K562 (cell line): ENCODE measurements around the gene FASTK. TPM values are rescaled to one million over a fixed set of nuclear protein-coding genes. Genes with fewer than 3 reads are reported as not detected.
A peak's percentile ranks its signal among the peaks of the same experiment; 100 is the strongest.

Experiments
- BRF1 ChIP-seq: IDR thresholded peaks from 3 replicates; pipeline ENCODE4 v1.6.1; 2011; ENCODE audit warnings: borderline replicate concordance, mild to moderate bottlenecking; ENCODE audit not compliant: insufficient read length; ENCODE audit errors: extremely low read depth
- HOXB6 ChIP-seq: fragments of 250-450 bp; sonication (Bioruptor Pico); IDR thresholded peaks from 2 replicates; pipeline ENCODE4 v1.5.1; 2022; ENCODE audit warnings: mild to moderate bottlenecking, borderline replicate concordance
- KAT8 ChIP-seq: fragments of 450-650 bp; IDR thresholded peaks from 2 replicates; pipeline ENCODE4 v1.6.1; 2016; ENCODE audit warnings: low read depth, mild to moderate bottlenecking
- KDM5B ChIP-seq: fragments of 200-600 bp; sonication (generic); IDR thresholded peaks from 2 replicates; pipeline ENCODE4 v1.6.1; 2012; ENCODE audit warnings: low read depth, mild to moderate bottlenecking, moderate library complexity, low read length, control low read depth, inconsistent platforms; ENCODE audit not compliant: insufficient replicate concordance
- PCBP1 ChIP-seq: fragments of 200-400 bp; formaldehyde crosslinking; IDR thresholded peaks from 2 replicates; pipeline ENCODE4 v1.6.1; 2018; ENCODE audit warnings: mild to moderate bottlenecking, low read depth, low read length; ENCODE audit not compliant: poor library complexity, severe bottlenecking
- PPARD ChIP-seq: fragments of 250-450 bp; sonication (Bioruptor Pico); IDR thresholded peaks from 2 replicates; pipeline ENCODE4 v1.8.0; 2022; ENCODE audit warnings: inconsistent platforms, mild to moderate bottlenecking, moderate library complexity
- RBM25 ChIP-seq: fragments of 200-400 bp; formaldehyde crosslinking; IDR thresholded peaks from 2 replicates; pipeline ENCODE4 v1.6.1; 2018; ENCODE audit warnings: low read length, low read depth, moderate library complexity; ENCODE audit not compliant: severe bottlenecking
- RFX1 ChIP-seq: fragments of 450-650 bp; IDR thresholded peaks from 2 replicates; pipeline ENCODE4 v1.6.1; 2016; ENCODE audit warnings: mild to moderate bottlenecking, moderate library complexity
- STAT5B ChIP-seq: fragments of 250-450 bp; sonication (Bioruptor Pico); IDR thresholded peaks from 2 replicates; pipeline ENCODE4 v1.8.0; 2021; ENCODE audit warnings: mild to moderate bottlenecking, inconsistent platforms
- XRCC3 ChIP-seq: fragments of 450-650 bp; IDR thresholded peaks from 2 replicates; pipeline ENCODE4 v1.6.1; 2017; ENCODE audit warnings: mild to moderate bottlenecking, moderate library complexity
- ZKSCAN1 ChIP-seq: fragments of 150-350 bp; IDR thresholded peaks from 2 replicates; pipeline ENCODE4 v1.6.1; 2016; ENCODE audit warnings: low read depth, low read length
- ZNF282 ChIP-seq: sonication (generic); formaldehyde crosslinking; IDR thresholded peaks from 2 replicates; pipeline ENCODE4 v1.8.1; 2023; ENCODE audit warnings: missing genetic modification reagents
- ZNF316 ChIP-seq: fragments of 450-650 bp; IDR thresholded peaks from 2 replicates; pipeline ENCODE4 v1.6.1; 2016
- ZNF444 ChIP-seq: fragments of 250-450 bp; sonication (Bioruptor Pico); IDR thresholded peaks from 2 replicates; pipeline ENCODE4 v1.4.0; 2020; ENCODE audit warnings: mild to moderate bottlenecking, moderate library complexity
- ZNF561 ChIP-seq: fragments of 450-650 bp; formaldehyde crosslinking; conservative IDR thresholded peaks from 2 replicates; pipeline ENCODE4 v1.4.0; 2020; ENCODE audit warnings: mild to moderate bottlenecking, moderate library complexity
- polyA plus RNA-seq, 8 experiments: library from polyadenylated mRNA; depleted of rRNA in 4 of 8; stranded (reverse) in 5 of 8; unstranded in 3 of 8; fragments of >200 nt; fragmentation: Nextera tagmentation in 2 of 8; fragmentation: Illumina TruSeq in 1 of 8; extraction: Ambion mirVana in 2 of 8; extraction: Trizol in 1 of 8; gene quantifications; 2 replicates each; pipeline versions ENCODE4 v1.2.1 to v1.2.3, GENCODE V29; 2011 to 2014; ENCODE audit warnings: inconsistent platforms in 1 of 8, missing spikeins in 1 of 8
- total RNA-seq, 7 experiments: library from RNA; depleted of rRNA in 6 of 7; stranded (reverse); fragments of >200 nt in 6 of 7; fragmentation: Illumina TruSeq in 2 of 7; extraction: Trizol in 2 of 7; gene quantifications; 2 replicates each; pipeline versions ENCODE4 v1.2.1 to v1.2.3, GENCODE V29; 2011 to 2021; ENCODE audit warnings: low replicate concordance in 1 of 7
- TF ChIP-seq, protein P1 (sequence below): sonication (generic); formaldehyde crosslinking; IDR thresholded peaks from 2 replicates; pipeline ENCODE4 v1.8.0; 2023; ENCODE audit warnings: mild to moderate bottlenecking, missing genetic modification reagents
- TF ChIP-seq, protein P2 (sequence below), 2 experiments: fragments of 200-800 bp in 1 of 2; sonication (Bioruptor generic) in 1 of 2; sonication (generic) in 1 of 2; formaldehyde crosslinking in 1 of 2; IDR thresholded peaks in 1 of 2; conservative IDR thresholded peaks in 1 of 2; 2 replicates each; pipeline versions ENCODE4 v1.5.0 to v1.6.1; 2016 to 2020; ENCODE audit warnings: missing compliant biosample characterization in 1 of 2, missing genetic modification characterization in 1 of 2, missing genetic modification reagents in 1 of 2
- TF ChIP-seq, protein P3 (sequence below): IDR thresholded peaks from 2 replicates; pipeline ENCODE4 v1.6.1; 2012; ENCODE audit warnings: low read depth, low read length, improper control_type of control experiment, borderline replicate concordance
- TF ChIP-seq, protein P4 (sequence below): fragments of 250-450 bp; sonication (Bioruptor Pico); IDR thresholded peaks from 2 replicates; pipeline ENCODE4 v1.5.1; 2021; ENCODE audit warnings: mild to moderate bottlenecking
- TF ChIP-seq, protein P5 (sequence below), 3 experiments: fragments of 200-800 bp in 1 of 3; sonication (Bioruptor generic) in 1 of 3; sonication (generic) in 1 of 3; formaldehyde crosslinking in 1 of 3; IDR thresholded peaks; 2 replicates each; pipeline versions ENCODE4 v1.6.1 to v1.8.0; 2016 to 2022; ENCODE audit warnings: mild to moderate bottlenecking in 2 of 3, missing compliant biosample characterization in 2 of 3, missing genetic modification characterization in 2 of 3, missing genetic modification reagents in 1 of 3

The FASTK gene
- total and polyA plus RNA-seq, 9 of the 15 experiments (the other 6 are each of a cell fraction or from before 2014, with no cell fraction given), result 0.51 to 150 (median 48.2) TPM

DNA sequence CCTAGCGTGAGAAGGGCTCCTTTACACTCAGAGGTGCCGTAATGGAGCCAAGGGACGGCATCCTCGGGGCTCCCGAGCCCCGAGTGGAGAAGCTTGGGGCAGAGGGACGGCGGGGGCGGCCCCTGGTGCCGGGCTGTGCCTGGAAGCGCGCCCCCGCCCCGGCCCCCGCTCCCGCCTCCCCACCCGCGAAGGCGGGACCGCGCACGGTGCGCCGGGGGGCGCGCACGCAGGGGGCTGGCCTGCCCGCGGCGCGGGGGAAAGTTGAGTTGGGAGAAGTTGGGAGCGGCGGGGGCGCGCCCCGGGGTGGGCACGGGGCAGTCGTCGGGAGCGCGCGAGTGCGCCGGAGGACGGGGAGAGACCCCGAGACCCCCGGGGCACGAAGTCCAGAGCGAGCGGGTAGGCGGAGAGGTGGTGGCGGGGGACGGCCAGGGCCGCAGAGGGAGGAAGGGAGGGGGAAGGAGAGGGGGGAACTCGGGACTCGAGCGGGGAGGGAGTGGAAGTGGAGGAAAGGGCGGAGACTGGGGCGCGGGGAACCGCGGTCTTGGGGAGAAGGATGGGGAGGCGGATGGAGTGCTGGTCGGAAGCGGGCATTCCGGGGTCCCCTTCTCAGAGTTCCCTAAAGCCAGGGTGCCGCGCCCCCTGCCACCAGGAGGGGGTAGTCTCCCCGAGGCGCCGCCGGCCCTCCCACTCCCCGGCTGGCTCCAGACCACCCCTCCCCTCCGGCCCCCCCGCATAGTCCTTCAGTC lies 21.1 kb downstream of the FASTK start, which contains the start of gene SLC4A2 (continued):
- TF ChIP-seq, protein P1, sequence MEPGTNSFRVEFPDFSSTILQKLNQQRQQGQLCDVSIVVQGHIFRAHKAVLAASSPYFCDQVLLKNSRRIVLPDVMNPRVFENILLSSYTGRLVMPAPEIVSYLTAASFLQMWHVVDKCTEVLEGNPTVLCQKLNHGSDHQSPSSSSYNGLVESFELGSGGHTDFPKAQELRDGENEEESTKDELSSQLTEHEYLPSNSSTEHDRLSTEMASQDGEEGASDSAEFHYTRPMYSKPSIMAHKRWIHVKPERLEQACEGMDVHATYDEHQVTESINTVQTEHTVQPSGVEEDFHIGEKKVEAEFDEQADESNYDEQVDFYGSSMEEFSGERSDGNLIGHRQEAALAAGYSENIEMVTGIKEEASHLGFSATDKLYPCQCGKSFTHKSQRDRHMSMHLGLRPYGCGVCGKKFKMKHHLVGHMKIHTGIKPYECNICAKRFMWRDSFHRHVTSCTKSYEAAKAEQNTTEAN (CRISPR knock-in tag), result no peak
- TF ChIP-seq, protein P2, sequence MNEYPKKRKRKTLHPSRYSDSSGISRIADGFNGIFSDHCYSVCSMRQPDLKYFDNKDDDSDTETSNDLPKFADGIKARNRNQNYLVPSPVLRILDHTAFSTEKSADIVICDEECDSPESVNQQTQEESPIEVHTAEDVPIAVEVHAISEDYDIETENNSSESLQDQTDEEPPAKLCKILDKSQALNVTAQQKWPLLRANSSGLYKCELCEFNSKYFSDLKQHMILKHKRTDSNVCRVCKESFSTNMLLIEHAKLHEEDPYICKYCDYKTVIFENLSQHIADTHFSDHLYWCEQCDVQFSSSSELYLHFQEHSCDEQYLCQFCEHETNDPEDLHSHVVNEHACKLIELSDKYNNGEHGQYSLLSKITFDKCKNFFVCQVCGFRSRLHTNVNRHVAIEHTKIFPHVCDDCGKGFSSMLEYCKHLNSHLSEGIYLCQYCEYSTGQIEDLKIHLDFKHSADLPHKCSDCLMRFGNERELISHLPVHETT (CRISPR knock-in tag; conservative IDR thresholded peaks at IDR 0.05 in 1 of 2, IDR thresholded peaks at IDR 0.05 in 1 of 2), result peak in 1 of 2 experiments; percentile 91; a peak in 2 of 4 replicates
- TF ChIP-seq STAT5B (CRISPR knock-in tag), result no peak
- TF ChIP-seq ZNF561 (CRISPR knock-in tag), result no peak
- TF ChIP-seq HOXB6 (CRISPR knock-in tag), result no peak
- no peak for TF ChIP-seq ZNF444
- TF ChIP-seq, protein P3, sequence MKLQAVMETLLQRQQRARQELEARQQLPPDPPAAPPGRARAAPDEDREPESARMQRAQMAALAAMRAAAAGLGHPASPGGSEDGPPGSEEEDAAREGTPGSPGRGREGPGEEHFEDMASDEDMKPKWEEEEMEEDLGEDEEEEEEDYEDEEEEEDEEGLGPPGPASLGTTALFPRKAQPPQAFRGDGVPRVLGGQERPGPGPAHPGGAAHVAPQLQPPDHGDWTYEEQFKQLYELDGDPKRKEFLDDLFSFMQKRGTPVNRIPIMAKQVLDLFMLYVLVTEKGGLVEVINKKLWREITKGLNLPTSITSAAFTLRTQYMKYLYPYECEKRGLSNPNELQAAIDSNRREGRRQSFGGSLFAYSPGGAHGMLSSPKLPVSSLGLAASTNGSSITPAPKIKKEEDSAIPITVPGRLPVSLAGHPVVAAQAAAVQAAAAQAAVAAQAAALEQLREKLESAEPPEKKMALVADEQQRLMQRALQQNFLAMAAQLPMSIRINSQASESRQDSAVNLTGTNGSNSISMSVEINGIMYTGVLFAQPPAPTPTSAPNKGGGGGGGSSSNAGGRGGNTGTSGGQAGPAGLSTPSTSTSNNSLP, result no peak
- no peak for TF ChIP-seq XRCC3
- TF ChIP-seq RFX1, result no peak
- TF ChIP-seq ZNF282 (CRISPR knock-in tag), result no peak
- TF ChIP-seq PCBP1, result peak; percentile 72
- TF ChIP-seq, protein P4, sequence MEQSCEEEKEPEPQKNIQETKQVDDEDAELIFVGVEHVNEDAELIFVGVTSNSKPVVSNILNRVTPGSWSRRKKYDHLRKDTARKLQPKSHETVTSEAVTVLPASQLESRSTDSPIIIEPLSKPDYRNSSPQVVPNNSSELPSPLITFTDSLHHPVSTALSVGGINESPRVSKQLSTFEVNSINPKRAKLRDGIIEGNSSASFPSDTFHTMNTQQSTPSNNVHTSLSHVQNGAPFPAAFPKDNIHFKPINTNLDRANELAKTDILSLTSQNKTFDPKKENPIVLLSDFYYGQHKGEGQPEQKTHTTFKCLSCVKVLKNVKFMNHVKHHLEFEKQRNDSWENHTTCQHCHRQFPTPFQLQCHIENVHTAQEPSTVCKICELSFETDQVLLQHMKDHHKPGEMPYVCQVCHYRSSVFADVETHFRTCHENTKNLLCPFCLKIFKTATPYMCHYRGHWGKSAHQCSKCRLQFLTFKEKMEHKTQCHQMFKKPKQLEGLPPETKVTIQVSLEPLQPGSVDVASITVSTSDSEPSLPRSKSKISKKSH, result no peak
- no peak for TF ChIP-seq PPARD (CRISPR knock-in tag)
- TF ChIP-seq KDM5B, result no peak
- no peak for TF ChIP-seq BRF1
- TF ChIP-seq ZKSCAN1, result no peak; the same call in 1 of the 2 replicates
- no peak for TF ChIP-seq RBM25
- TF ChIP-seq, protein P5, sequence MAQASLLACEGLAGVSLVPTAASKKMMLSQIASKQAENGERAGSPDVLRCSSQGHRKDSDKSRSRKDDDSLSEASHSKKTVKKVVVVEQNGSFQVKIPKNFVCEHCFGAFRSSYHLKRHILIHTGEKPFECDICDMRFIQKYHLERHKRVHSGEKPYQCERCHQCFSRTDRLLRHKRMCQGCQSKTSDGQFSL (CRISPR knock-in tag; IDR thresholded peaks at IDR 0.05), result no peak
- TF ChIP-seq, protein P5 (tag; IDR thresholded peaks at IDR 0.05), result 0 out of 4 replicates have a peak, but pooled peaks of 1 of the 2 experiments have one; percentile 45
- no peak for TF ChIP-seq KAT8
- TF ChIP-seq ZNF316, result no peak; the same call in 1 of the 2 replicates
